Rectal smooth muscle tissue (tissue), 1 donor: ENCODE results near the gene SMAD6.

ENCODE experiments used
- H3K27ac ChIP-seq: one replicate; pipeline ENCODE4 v1.7.0; 2013; ENCODE audit warnings: low read depth, low read length, inconsistent platforms
- H3K27me3 ChIP-seq: one replicate; pipeline ENCODE4 v1.7.0; 2013; ENCODE audit warnings: low read length; ENCODE audit not compliant: control insufficient read depth, insufficient read depth
- H3K36me3 ChIP-seq: one replicate; pipeline ENCODE4 v1.7.0; 2013; ENCODE audit warnings: low read length; ENCODE audit not compliant: control insufficient read depth, insufficient read depth
- H3K4me1 ChIP-seq: one replicate; pipeline ENCODE4 v1.7.0; 2013; ENCODE audit warnings: low read length; ENCODE audit not compliant: control insufficient read depth, insufficient read depth
- H3K4me3 ChIP-seq: one replicate; pipeline ENCODE4 v1.7.0; 2013; ENCODE audit warnings: low read length
- H3K9ac ChIP-seq: one replicate; pipeline ENCODE4 v1.7.0; 2013; ENCODE audit warnings: low read length

The SMAD6 gene

GRCh38 chr15:66702035-66702786, at the start of gene SMAD6:
TSS of gene SMAD6 (plus strand) at chr15:66702236. CDS start at chr15:66703259, 1,023 bp downstream.
- Histone ChIP-seq H3K27me3 (no peaks in the 10 kb centered on the region), H3K9ac (peak within 1 kb of the TSS; percentile 0), H3K27ac (peak within 1 kb of the TSS; percentile 67), H3K4me1 (peaks cover 7% of the 10 kb centered on the region), H3K4me3 (peak within 1 kb of the TSS; percentile 81), H3K36me3 (no peaks in the 10 kb centered on the region)

GRCh38 chr15:66652806-66653205, 49.2 kb upstream of the SMAD6 start:
- H3K9ac ChIP-seq = no peak overlapping the region
- no peak overlapping the region for H3K27ac ChIP-seq
- no peaks in the 10 kb centered on the region for H3K36me3 ChIP-seq
- no peak overlapping the region for H3K4me3 ChIP-seq
- H3K4me1 ChIP-seq = no peaks in the 10 kb centered on the region
- H3K27me3 ChIP-seq = no peaks in the 10 kb centered on the region

- Histone ChIP-seq H3K27ac (no peak overlapping the region), H3K36me3 (no peaks in the 10 kb centered on the region), H3K4me3 (no peak overlapping the region), H3K4me1 (no peaks in the 10 kb centered on the region), H3K27me3 (no peaks in the 10 kb centered on the region), H3K9ac (no peak overlapping the region)
Observed at GRCh38 chr15:66653398-66653797, 48.6 kb upstream of the SMAD6 start.

- Histone ChIP-seq H3K4me1 (no peaks in the 10 kb centered on the region), H3K27ac (no peak overlapping the region), H3K36me3 (no peaks in the 10 kb centered on the region), H3K27me3 (no peaks in the 10 kb centered on the region), H3K4me3 (no peak overlapping the region), H3K9ac (no peak overlapping the region)
Observed at GRCh38 chr15:66653852-66654251, 48.2 kb upstream of the SMAD6 start.

- Histone ChIP-seq H3K9ac (no peak overlapping the region), H3K4me3 (no peak overlapping the region), H3K4me1 (no peaks in the 10 kb centered on the region), H3K36me3 (no peaks in the 10 kb centered on the region), H3K27ac (no peak overlapping the region), H3K27me3 (no peaks in the 10 kb centered on the region)
Observed at GRCh38 chr15:66654361-66654738, 47.7 kb upstream of the SMAD6 start.

GRCh38 chr15:66654739-66655375, 47.2 kb upstream of the SMAD6 start:
- Histone ChIP-seq H3K4me1 (no peaks in the 10 kb centered on the region), H3K9ac (no peak overlapping the region), H3K36me3 (no peaks in the 10 kb centered on the region), H3K4me3 (no peak overlapping the region), H3K27me3 (no peaks in the 10 kb centered on the region), H3K27ac (no peak overlapping the region)

GRCh38 chr15:66655511-66655910, 46.5 kb upstream of the SMAD6 start:
- Histone ChIP-seq H3K27ac (no peak overlapping the region), H3K4me3 (no peak overlapping the region)

GRCh38 chr15:66655997-66656396, 46.0 kb upstream of the SMAD6 start:
- Histone ChIP-seq H3K36me3 (no peaks in the 10 kb centered on the region), H3K4me1 (no peaks in the 10 kb centered on the region), H3K9ac (no peak overlapping the region), H3K27me3 (no peaks in the 10 kb centered on the region), H3K4me3 (no peak overlapping the region), H3K27ac (no peak overlapping the region)

More at GRCh38 chr15:66655511-66655910, 46.5 kb upstream of the SMAD6 start:
- Histone ChIP-seq H3K9ac (no peak overlapping the region), H3K4me1 (no peaks in the 10 kb centered on the region), H3K36me3 (no peaks in the 10 kb centered on the region), H3K27me3 (no peaks in the 10 kb centered on the region)

GRCh38 chr15:66657185-66658020, 44.6 kb upstream of the SMAD6 start:
- no peaks in the 10 kb centered on the region for H3K4me1 ChIP-seq
- no peaks in the 10 kb centered on the region for H3K36me3 ChIP-seq
- no peaks in the 10 kb centered on the region for H3K27me3 ChIP-seq
- no peak overlapping the region for H3K9ac ChIP-seq
- no peak overlapping the region for H3K4me3 ChIP-seq
- H3K27ac ChIP-seq = no peak overlapping the region

GRCh38 chr15:66658044-66658443, 44.0 kb upstream of the SMAD6 start:
- Histone ChIP-seq H3K27me3 (no peaks in the 10 kb centered on the region), H3K36me3 (no peaks in the 10 kb centered on the region), H3K27ac (no peak overlapping the region), H3K4me3 (no peak overlapping the region), H3K4me1 (no peaks in the 10 kb centered on the region), H3K9ac (no peak overlapping the region)

GRCh38 chr15:66658855-66659254, 43.2 kb upstream of the SMAD6 start:
- Histone ChIP-seq H3K36me3 (no peaks in the 10 kb centered on the region), H3K4me3 (no peak overlapping the region), H3K4me1 (no peaks in the 10 kb centered on the region), H3K27me3 (no peaks in the 10 kb centered on the region), H3K27ac (no peak overlapping the region), H3K9ac (no peak overlapping the region)

GRCh38 chr15:66659384-66659783, 42.7 kb upstream of the SMAD6 start:
- Histone ChIP-seq H3K4me1 (no peaks in the 10 kb centered on the region), H3K4me3 (no peak overlapping the region), H3K36me3 (no peaks in the 10 kb centered on the region), H3K27ac (no peak overlapping the region), H3K9ac (no peak overlapping the region), H3K27me3 (no peaks in the 10 kb centered on the region)
